ENCODE data around the gene GPATCH2L. TPM values are rescaled to one million over a fixed set of nuclear protein-coding genes. Genes with fewer than 3 reads are reported as not detected.

Gene GPATCH2L
- total and polyA plus RNA-seq, 2 of the 13 experiments (the other 11 are each of a cell fraction or from before 2014, with no cell fraction given): 14.4 to 29.0 TPM

- no TSS peak for BruUV-seq (replicated peaks)
- no peak for TF ChIP-seq TFAP4 (IDR thresholded peaks at IDR 0.05; ENCODE audit: borderline replicate concordance, low read depth)
- TF ChIP-seq TCF7L2 (IDR thresholded peaks at IDR 0.05; ENCODE audit: low read depth, low read length): no peak
- TF ChIP-seq ZNF713 (CRISPR knock-in tag; IDR thresholded peaks at IDR 0.05): no peak
- TF ChIP-seq ELF3 (CRISPR knock-in tag; IDR thresholded peaks at IDR 0.05): no peak
- no peak for TF ChIP-seq ETV5 (CRISPR knock-in tag; IDR thresholded peaks at IDR 0.05; ENCODE audit: borderline replicate concordance)
- no peak for TF ChIP-seq ZNF609 (CRISPR knock-in tag; IDR thresholded peaks at IDR 0.05; ENCODE audit: borderline replicate concordance)
- TF ChIP-seq ZFY (CRISPR knock-in tag; IDR thresholded peaks at IDR 0.05): no peak
- TF ChIP-seq ZNF891 (CRISPR knock-in tag; IDR thresholded peaks at IDR 0.05): no peak
- TF ChIP-seq, protein P1, sequence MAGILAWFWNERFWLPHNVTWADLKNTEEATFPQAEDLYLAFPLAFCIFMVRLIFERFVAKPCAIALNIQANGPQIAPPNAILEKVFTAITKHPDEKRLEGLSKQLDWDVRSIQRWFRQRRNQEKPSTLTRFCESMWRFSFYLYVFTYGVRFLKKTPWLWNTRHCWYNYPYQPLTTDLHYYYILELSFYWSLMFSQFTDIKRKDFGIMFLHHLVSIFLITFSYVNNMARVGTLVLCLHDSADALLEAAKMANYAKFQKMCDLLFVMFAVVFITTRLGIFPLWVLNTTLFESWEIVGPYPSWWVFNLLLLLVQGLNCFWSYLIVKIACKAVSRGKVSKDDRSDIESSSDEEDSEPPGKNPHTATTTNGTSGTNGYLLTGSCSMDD (CRISPR knock-in tag; IDR thresholded peaks at IDR 0.05): no peak
- TF ChIP-seq, protein P2, sequence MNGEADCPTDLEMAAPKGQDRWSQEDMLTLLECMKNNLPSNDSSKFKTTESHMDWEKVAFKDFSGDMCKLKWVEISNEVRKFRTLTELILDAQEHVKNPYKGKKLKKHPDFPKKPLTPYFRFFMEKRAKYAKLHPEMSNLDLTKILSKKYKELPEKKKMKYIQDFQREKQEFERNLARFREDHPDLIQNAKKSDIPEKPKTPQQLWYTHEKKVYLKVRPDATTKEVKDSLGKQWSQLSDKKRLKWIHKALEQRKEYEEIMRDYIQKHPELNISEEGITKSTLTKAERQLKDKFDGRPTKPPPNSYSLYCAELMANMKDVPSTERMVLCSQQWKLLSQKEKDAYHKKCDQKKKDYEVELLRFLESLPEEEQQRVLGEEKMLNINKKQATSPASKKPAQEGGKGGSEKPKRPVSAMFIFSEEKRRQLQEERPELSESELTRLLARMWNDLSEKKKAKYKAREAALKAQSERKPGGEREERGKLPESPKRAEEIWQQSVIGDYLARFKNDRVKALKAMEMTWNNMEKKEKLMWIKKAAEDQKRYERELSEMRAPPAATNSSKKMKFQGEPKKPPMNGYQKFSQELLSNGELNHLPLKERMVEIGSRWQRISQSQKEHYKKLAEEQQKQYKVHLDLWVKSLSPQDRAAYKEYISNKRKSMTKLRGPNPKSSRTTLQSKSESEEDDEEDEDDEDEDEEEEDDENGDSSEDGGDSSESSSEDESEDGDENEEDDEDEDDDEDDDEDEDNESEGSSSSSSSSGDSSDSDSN (CRISPR knock-in tag; IDR thresholded peaks at IDR 0.05): no peak
- TF ChIP-seq ZNF768 (CRISPR knock-in tag; IDR thresholded peaks at IDR 0.05): no peak
- no peak for TF ChIP-seq PITX1 (CRISPR knock-in tag; IDR thresholded peaks at IDR 0.05)
- TF ChIP-seq, protein P3, sequence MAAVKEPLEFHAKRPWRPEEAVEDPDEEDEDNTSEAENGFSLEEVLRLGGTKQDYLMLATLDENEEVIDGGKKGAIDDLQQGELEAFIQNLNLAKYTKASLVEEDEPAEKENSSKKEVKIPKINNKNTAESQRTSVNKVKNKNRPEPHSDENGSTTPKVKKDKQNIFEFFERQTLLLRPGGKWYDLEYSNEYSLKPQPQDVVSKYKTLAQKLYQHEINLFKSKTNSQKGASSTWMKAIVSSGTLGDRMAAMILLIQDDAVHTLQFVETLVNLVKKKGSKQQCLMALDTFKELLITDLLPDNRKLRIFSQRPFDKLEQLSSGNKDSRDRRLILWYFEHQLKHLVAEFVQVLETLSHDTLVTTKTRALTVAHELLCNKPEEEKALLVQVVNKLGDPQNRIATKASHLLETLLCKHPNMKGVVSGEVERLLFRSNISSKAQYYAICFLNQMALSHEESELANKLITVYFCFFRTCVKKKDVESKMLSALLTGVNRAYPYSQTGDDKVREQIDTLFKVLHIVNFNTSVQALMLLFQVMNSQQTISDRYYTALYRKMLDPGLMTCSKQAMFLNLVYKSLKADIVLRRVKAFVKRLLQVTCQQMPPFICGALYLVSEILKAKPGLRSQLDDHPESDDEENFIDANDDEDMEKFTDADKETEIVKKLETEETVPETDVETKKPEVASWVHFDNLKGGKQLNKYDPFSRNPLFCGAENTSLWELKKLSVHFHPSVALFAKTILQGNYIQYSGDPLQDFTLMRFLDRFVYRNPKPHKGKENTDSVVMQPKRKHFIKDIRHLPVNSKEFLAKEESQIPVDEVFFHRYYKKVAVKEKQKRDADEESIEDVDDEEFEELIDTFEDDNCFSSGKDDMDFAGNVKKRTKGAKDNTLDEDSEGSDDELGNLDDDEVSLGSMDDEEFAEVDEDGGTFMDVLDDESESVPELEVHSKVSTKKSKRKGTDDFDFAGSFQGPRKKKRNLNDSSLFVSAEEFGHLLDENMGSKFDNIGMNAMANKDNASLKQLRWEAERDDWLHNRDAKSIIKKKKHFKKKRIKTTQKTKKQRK (IDR thresholded peaks at IDR 0.05; ENCODE audit: low read length): no peak
Measured at GRCh38 chr14:76250302-76250701, 98.6 kb downstream of the GPATCH2L start.

More at GRCh38 chr14:76250302-76250701, 98.6 kb downstream of the GPATCH2L start:
- ChIA-PET CTCF (ENCODE audit: low intra/inter-chr PET ratio, low total read pairs) (no interaction called here), POLR2A (no interaction called here)
- no peaks in the 10 kb centered on the region for H3K9me3 ChIP-seq (ENCODE audit: low read length)
- H3K4me1 ChIP-seq (ENCODE audit: insufficient read depth, low read length): peaks cover 7% of the 10 kb centered on the region; the same call in 1 of the 2 replicates
- WGBS (ENCODE audit: low lambda C conversion rate): 73% methylated on average over 9 of the region's 9 CpGs
- no peak overlapping the region for H3K9ac ChIP-seq (ENCODE audit: insufficient read depth, low read depth, low read length)
- H3K36me3 ChIP-seq (replicated peaks in 1 of 2; ENCODE audit: control insufficient read depth in 1 of 2, insufficient read depth in 2 of 2, low read length in 2 of 2): no peaks in the 10 kb centered on the region
- H4K20me1 ChIP-seq (ENCODE audit: insufficient read depth, low read length): no peaks in the 10 kb centered on the region
- no peak for ATAC-seq
- no peak overlapping the region for H3K27ac ChIP-seq (ENCODE audit: extremely low read length, insufficient read depth, low read length)
- H2AFZ ChIP-seq (ENCODE audit: low read length): no peak overlapping the region
- H3K4me2 ChIP-seq (ENCODE audit: low read depth, low read length): no peak overlapping the region
- in situ Hi-C loops (cut with HindIII; ENCODE audit: extremely low pct_ligation_motif_present, low pct_unique_long_range_greater_than_20kb): no loop called here
- H3K27me3 ChIP-seq (ENCODE audit: control insufficient read depth in 1 of 2, insufficient read depth in 2 of 2, low read length in 2 of 2): no peaks in the 10 kb centered on the region
- no peak for FAIRE-seq
- intact Hi-C loops (cut with micrococcal nuclease; ENCODE audit: unreplicated experiment): loop anchor here (5.0 kb wide), 1 partner anchor 452 kb away; no protein-coding TSS in a partner anchor
- no peak for DNase-seq (ENCODE audit: low spot score)
- H3K79me2 ChIP-seq (ENCODE audit: insufficient read depth, low read length): no peaks in the 10 kb centered on the region
- no peak overlapping the region for H3K4me3 ChIP-seq (replicated peaks in 1 of 3; ENCODE audit: insufficient read depth in 1 of 3, low read depth in 2 of 3, low read length in 3 of 3)
